Liver (tissue), 9 donors: ENCODE results near the gene STK24. TPM values are rescaled to one million over a fixed set of nuclear protein-coding genes. Genes with fewer than 3 reads are reported as not detected.

ENCODE experiments used
- DNase-seq: peaks from one replicate; pipeline ENCODE4 v3.0.0-alpha.2; 2017; ENCODE audit warnings: low spot score
- H3K27ac ChIP-seq, 2 donors: one replicate each; pipeline ENCODE4 v1.7.0; 2013; ENCODE audit warnings: inconsistent platforms in 2 of 2, low read length in 2 of 2, control low read depth in 1 of 2, low read depth in 1 of 2, mild to moderate bottlenecking in 1 of 2
- H3K27me3 ChIP-seq, 4 donors: one replicate each; pipeline versions ENCODE4 v1.6.1 to v1.7.0; 2013; ENCODE audit warnings: low read length in 3 of 4, inconsistent platforms in 1 of 4, mild to moderate bottlenecking in 1 of 4, moderate library complexity in 1 of 4; ENCODE audit not compliant: control insufficient read depth in 4 of 4, insufficient read depth in 4 of 4
- H3K36me3 ChIP-seq, 4 donors: one replicate each; pipeline versions ENCODE4 v1.6.1 to v1.7.0; 2013; ENCODE audit warnings: low read length in 3 of 4, mild to moderate bottlenecking in 3 of 4, low read depth in 1 of 4, moderate library complexity in 1 of 4; ENCODE audit not compliant: control insufficient read depth in 4 of 4, insufficient read depth in 3 of 4
- H3K4me1 ChIP-seq, 4 donors: one replicate each; pipeline versions ENCODE4 v1.6.1 to v1.7.0; 2013; ENCODE audit warnings: low read length in 3 of 4, mild to moderate bottlenecking in 3 of 4, moderate library complexity in 1 of 4; ENCODE audit not compliant: control insufficient read depth in 4 of 4, insufficient read depth in 4 of 4
- H3K4me3 ChIP-seq, 3 donors: one replicate each; pipeline versions ENCODE4 v1.6.1 to v1.7.0; 2013; ENCODE audit warnings: low read length in 3 of 3, control low read depth in 1 of 3, low read depth in 1 of 3, mild to moderate bottlenecking in 1 of 3
- H3K9ac ChIP-seq, 2 donors: one replicate each; pipeline ENCODE4 v1.7.0; 2013; ENCODE audit warnings: low read length in 2 of 2, mild to moderate bottlenecking in 2 of 2, moderate library complexity in 2 of 2, control low read depth in 1 of 2, low read depth in 1 of 2
- H3K9me3 ChIP-seq, 4 donors: one replicate each; pipeline versions ENCODE4 v1.6.1 to v1.7.0; 2013; ENCODE audit warnings: low read length in 3 of 4; ENCODE audit not compliant: control insufficient read depth in 4 of 4
- EGR1 ChIP-seq, 2 donors: IDR thresholded peaks; 2 replicates each; pipeline ENCODE4 v1.6.1; 2016 to 2018; ENCODE audit warnings: antibody characterized with exemption in 2 of 2, low read depth in 2 of 2
- FOXA1 ChIP-seq: IDR thresholded peaks from 2 replicates; pipeline ENCODE4 v1.6.1; 2016; ENCODE audit warnings: antibody characterized with exemption
- FOXA2 ChIP-seq: IDR thresholded peaks from 2 replicates; pipeline ENCODE4 v1.6.1; 2016; ENCODE audit warnings: antibody characterized with exemption
- GABPA ChIP-seq, 2 donors: IDR thresholded peaks in 1 of 2; conservative IDR thresholded peaks in 1 of 2; 2 replicates each; pipeline ENCODE4 v1.6.1; 2016; ENCODE audit warnings: antibody characterized with exemption in 2 of 2, mild to moderate bottlenecking in 1 of 2, moderate library complexity in 1 of 2
- HNF4G ChIP-seq: IDR thresholded peaks from 2 replicates; pipeline ENCODE4 v1.6.1; 2016; ENCODE audit warnings: antibody characterized with exemption
- JUND ChIP-seq, 2 donors: IDR thresholded peaks; 2 replicates each; pipeline ENCODE4 v1.6.1; 2016; ENCODE audit warnings: antibody characterized with exemption in 2 of 2
- NR2F2 ChIP-seq: IDR thresholded peaks from 2 replicates; pipeline ENCODE4 v1.6.1; 2016; ENCODE audit warnings: antibody characterized with exemption
- RXRA ChIP-seq, 2 donors: IDR thresholded peaks; 2 replicates each; pipeline ENCODE4 v1.6.1; 2017 to 2018; ENCODE audit warnings: antibody characterized with exemption in 2 of 2, mild to moderate bottlenecking in 1 of 2
- SP1 ChIP-seq: IDR thresholded peaks from 2 replicates; pipeline ENCODE4 v1.6.1; 2018; ENCODE audit warnings: antibody characterized with exemption, mild to moderate bottlenecking
- TAF1 ChIP-seq: conservative IDR thresholded peaks from 2 replicates; pipeline ENCODE4 v1.6.1; 2016; ENCODE audit warnings: antibody characterized with exemption, mild to moderate bottlenecking
- YY1 ChIP-seq: IDR thresholded peaks from 2 replicates; pipeline ENCODE4 v1.6.1; 2016; ENCODE audit warnings: antibody characterized with exemption, mild to moderate bottlenecking
- WGBS: extraction: QIAGEN DNeasy Blood & Tissue Kit; methylation state at CpG from one replicate; pipeline ENCODE4 v1.1.7; 2013; 5-methylcytosine and 5-hydroxymethylcytosine counted together
- polyA plus RNA-seq, 2 donors: library from polyadenylated mRNA; stranded (reverse) in 1 of 2; unstranded in 1 of 2; fragments of 200-250 nt in 1 of 2; fragments of >200 nt in 1 of 2; fragmentation: Nextera tagmentation in 1 of 2; extraction: Ambion mirVana in 1 of 2; gene quantifications; one replicate each; pipeline versions ENCODE4 v1.2.1 to v1.2.3, GENCODE V29; 2013 to 2015
- total RNA-seq, 2 donors: library from RNA; depleted of rRNA; stranded (reverse); fragments of >200 nt; gene quantifications; one replicate each; pipeline ENCODE4 v1.2.3, GENCODE V29; 2014
- TF ChIP-seq, protein P1 (sequence below): IDR thresholded peaks from 2 replicates; pipeline ENCODE4 v1.6.1; 2016; ENCODE audit warnings: antibody characterized with exemption, mild to moderate bottlenecking
- TF ChIP-seq, protein P2 (sequence below): IDR thresholded peaks from 2 replicates; pipeline ENCODE4 v1.6.1; 2016; ENCODE audit warnings: antibody characterized with exemption
- TF ChIP-seq, protein P3 (sequence below): IDR thresholded peaks from 2 replicates; pipeline ENCODE4 v1.6.1; 2016; ENCODE audit warnings: antibody characterized with exemption
- TF ChIP-seq, protein P4 (sequence below): IDR thresholded peaks from 2 replicates; pipeline ENCODE4 v1.6.1; 2016; ENCODE audit warnings: antibody characterized with exemption
- TF ChIP-seq, protein P5 (sequence below): fragments of 150-350 bp; IDR thresholded peaks from 2 replicates; pipeline ENCODE4 v1.5.1; 2017; ENCODE audit warnings: improper control_type of control experiment, low read depth, low read length; ENCODE audit not compliant: missing input control
- donor health status: healthy.
- donor health status: healthy.
- donor health status: healthy.
- donor health status: healthy.
- donor health status: healthy.

Gene STK24
- total and polyA plus RNA-seq, 4 donors = 6.4 to 43.3 (median 14.9) TPM

DNA sequence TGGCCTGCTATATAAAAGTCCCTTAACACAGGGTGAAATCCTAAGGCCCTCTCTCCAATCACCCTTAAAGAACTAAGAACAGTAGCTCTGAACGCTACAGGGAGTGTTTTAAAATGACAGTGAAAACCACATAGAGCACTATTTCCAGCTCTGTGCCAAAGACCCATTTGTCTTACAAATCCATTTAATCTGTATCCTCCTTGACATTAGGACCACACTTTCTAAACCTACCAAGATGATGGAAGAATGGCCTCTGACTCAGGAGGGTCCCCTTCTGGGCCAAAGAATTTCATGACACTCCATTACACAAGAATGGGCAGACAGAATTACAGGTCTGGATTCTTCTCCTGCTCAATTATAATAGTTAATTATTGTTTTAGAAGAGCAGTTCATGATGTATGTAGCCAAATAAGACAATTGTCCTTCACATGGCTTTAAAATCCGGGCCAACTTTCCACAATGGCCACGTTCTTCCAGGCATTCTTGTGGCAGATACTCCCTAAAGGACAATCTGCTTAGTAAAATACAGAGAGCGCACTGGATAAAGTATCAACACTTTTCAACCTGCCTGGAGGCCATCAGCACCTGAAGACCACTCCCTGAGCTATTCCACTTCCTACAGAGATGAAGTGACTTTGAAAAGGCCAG lies 61.0 kb downstream of the STK24 start:
- H3K4me1 ChIP-seq = peaks cover 4 to 19% (median 8%) of the 10 kb centered on the region in 4 donors
- H3K27me3 ChIP-seq = no peaks in the 10 kb centered on the region
- H3K4me3 ChIP-seq = no peak overlapping the region
- DNase-seq = no peak
- H3K9ac ChIP-seq = no peak overlapping the region
- no peak for TF ChIP-seq NR2F2
- TF ChIP-seq, protein P1, sequence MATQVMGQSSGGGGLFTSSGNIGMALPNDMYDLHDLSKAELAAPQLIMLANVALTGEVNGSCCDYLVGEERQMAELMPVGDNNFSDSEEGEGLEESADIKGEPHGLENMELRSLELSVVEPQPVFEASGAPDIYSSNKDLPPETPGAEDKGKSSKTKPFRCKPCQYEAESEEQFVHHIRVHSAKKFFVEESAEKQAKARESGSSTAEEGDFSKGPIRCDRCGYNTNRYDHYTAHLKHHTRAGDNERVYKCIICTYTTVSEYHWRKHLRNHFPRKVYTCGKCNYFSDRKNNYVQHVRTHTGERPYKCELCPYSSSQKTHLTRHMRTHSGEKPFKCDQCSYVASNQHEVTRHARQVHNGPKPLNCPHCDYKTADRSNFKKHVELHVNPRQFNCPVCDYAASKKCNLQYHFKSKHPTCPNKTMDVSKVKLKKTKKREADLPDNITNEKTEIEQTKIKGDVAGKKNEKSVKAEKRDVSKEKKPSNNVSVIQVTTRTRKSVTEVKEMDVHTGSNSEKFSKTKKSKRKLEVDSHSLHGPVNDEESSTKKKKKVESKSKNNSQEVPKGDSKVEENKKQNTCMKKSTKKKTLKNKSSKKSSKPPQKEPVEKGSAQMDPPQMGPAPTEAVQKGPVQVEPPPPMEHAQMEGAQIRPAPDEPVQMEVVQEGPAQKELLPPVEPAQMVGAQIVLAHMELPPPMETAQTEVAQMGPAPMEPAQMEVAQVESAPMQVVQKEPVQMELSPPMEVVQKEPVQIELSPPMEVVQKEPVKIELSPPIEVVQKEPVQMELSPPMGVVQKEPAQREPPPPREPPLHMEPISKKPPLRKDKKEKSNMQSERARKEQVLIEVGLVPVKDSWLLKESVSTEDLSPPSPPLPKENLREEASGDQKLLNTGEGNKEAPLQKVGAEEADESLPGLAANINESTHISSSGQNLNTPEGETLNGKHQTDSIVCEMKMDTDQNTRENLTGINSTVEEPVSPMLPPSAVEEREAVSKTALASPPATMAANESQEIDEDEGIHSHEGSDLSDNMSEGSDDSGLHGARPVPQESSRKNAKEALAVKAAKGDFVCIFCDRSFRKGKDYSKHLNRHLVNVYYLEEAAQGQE = no peak
- no peak for TF ChIP-seq FOXA1
- no peak for TF ChIP-seq GABPA (IDR thresholded peaks at IDR 0.05 in 1 of 2, conservative IDR thresholded peaks at IDR 0.05 in 1 of 2)
- no peak for TF ChIP-seq EGR1 (IDR thresholded peaks at IDR 0.05; ENCODE audit: low read depth in 2 of 2)
- TF ChIP-seq JUND (IDR thresholded peaks at IDR 0.05) = no peak
- no peak for TF ChIP-seq RXRA (IDR thresholded peaks at IDR 0.05)
- no peak for TF ChIP-seq TAF1
- TF ChIP-seq YY1 = no peak
- TF ChIP-seq, protein P2, sequence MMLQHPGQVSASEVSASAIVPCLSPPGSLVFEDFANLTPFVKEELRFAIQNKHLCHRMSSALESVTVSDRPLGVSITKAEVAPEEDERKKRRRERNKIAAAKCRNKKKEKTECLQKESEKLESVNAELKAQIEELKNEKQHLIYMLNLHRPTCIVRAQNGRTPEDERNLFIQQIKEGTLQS = no peak
- no peak for TF ChIP-seq HNF4G
- no peak for TF ChIP-seq SP1
- TF ChIP-seq, protein P3, sequence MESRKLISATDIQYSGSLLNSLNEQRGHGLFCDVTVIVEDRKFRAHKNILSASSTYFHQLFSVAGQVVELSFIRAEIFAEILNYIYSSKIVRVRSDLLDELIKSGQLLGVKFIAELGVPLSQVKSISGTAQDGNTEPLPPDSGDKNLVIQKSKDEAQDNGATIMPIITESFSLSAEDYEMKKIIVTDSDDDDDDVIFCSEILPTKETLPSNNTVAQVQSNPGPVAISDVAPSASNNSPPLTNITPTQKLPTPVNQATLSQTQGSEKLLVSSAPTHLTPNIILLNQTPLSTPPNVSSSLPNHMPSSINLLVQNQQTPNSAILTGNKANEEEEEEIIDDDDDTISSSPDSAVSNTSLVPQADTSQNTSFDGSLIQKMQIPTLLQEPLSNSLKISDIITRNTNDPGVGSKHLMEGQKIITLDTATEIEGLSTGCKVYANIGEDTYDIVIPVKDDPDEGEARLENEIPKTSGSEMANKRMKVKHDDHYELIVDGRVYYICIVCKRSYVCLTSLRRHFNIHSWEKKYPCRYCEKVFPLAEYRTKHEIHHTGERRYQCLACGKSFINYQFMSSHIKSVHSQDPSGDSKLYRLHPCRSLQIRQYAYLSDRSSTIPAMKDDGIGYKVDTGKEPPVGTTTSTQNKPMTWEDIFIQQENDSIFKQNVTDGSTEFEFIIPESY = no peak
- TF ChIP-seq, protein P4, sequence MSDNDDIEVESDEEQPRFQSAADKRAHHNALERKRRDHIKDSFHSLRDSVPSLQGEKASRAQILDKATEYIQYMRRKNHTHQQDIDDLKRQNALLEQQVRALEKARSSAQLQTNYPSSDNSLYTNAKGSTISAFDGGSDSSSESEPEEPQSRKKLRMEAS = no peak
- TF ChIP-seq, protein P5, sequence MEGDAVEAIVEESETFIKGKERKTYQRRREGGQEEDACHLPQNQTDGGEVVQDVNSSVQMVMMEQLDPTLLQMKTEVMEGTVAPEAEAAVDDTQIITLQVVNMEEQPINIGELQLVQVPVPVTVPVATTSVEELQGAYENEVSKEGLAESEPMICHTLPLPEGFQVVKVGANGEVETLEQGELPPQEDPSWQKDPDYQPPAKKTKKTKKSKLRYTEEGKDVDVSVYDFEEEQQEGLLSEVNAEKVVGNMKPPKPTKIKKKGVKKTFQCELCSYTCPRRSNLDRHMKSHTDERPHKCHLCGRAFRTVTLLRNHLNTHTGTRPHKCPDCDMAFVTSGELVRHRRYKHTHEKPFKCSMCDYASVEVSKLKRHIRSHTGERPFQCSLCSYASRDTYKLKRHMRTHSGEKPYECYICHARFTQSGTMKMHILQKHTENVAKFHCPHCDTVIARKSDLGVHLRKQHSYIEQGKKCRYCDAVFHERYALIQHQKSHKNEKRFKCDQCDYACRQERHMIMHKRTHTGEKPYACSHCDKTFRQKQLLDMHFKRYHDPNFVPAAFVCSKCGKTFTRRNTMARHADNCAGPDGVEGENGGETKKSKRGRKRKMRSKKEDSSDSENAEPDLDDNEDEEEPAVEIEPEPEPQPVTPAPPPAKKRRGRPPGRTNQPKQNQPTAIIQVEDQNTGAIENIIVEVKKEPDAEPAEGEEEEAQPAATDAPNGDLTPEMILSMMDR = no peak
- H3K9me3 ChIP-seq = no peaks in the 10 kb centered on the region
- no peaks in the 10 kb centered on the region for H3K36me3 ChIP-seq
- H3K27ac ChIP-seq = no peak overlapping the region
- WGBS = 93% methylated on average over 4 of the region's 4 CpGs

DNA sequence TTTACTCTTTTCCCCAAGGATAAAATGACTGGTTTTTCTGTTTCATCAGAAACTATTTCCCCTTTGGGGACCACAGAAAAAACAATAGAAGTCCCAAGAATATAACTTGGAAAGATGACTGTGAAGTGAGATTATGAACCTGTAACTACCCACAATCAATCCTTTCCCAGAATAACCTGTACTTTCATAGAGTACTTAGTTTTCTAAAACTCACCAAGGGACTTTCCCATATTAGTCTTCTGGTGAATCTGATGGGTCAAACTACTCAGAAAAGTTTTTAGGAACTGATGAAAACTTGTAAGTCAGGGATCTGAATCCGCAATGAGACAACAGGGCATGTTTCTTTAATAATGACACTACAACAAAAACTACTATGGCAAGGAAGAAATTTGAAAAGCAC lies 62.6 kb downstream of the STK24 start:
- H3K27me3 ChIP-seq = no peaks in the 10 kb centered on the region
- H3K4me3 ChIP-seq = no peak overlapping the region
- DNase-seq = no peak
- H3K9ac ChIP-seq = no peak overlapping the region
- 91% methylated on average over 1 of the region's 1 CpG for WGBS
- no peaks in the 10 kb centered on the region for H3K9me3 ChIP-seq
- H3K36me3 ChIP-seq = no peaks in the 10 kb centered on the region
- H3K27ac ChIP-seq = no peak overlapping the region
- H3K4me1 ChIP-seq = peaks cover 4 to 18% (median 8%) of the 10 kb centered on the region in 4 donors
- TF ChIP-seq HNF4G = no peak
- TF ChIP-seq, protein P3 = no peak
- TF ChIP-seq, protein P5 = no peak
- TF ChIP-seq EGR1 (IDR thresholded peaks at IDR 0.05; ENCODE audit: low read depth in 2 of 2) = no peak
- TF ChIP-seq GABPA (IDR thresholded peaks at IDR 0.05 in 1 of 2, conservative IDR thresholded peaks at IDR 0.05 in 1 of 2) = no peak
- TF ChIP-seq, protein P2 = no peak
- TF ChIP-seq, protein P4 = no peak
- no peak for TF ChIP-seq NR2F2
- no peak for TF ChIP-seq FOXA1
- TF ChIP-seq FOXA2 = no peak
